Body of pancreas (tissue), 4 donors: ENCODE results near the gene TPD52L2. TPM values are rescaled to one million over a fixed set of nuclear protein-coding genes. Genes with fewer than 3 reads are reported as not detected.

Experiments used
- ATAC-seq: fragments of 150-250 bp; one replicate; pipeline ENCODE4 v1.9.1; 2016
- DNase-seq, 4 donors: peaks; one replicate each; pipeline ENCODE4 v3.0.0-alpha.2; 2019
- H3K27ac ChIP-seq, 4 donors: fragments of 200-600 bp; sonication (generic); 1 replicate in 3 of 4; 2 replicates in 1 of 4; pipeline versions ENCODE4 v1.5.1 to v1.6.1; 2016 to 2019; ENCODE audit warnings: mild to moderate bottlenecking in 1 of 4, mixed read lengths in 1 of 4, moderate library complexity in 1 of 4
- H3K27me3 ChIP-seq, 2 donors: fragments of 200-600 bp; sonication (generic); one replicate each; pipeline ENCODE4 v1.6.0; 2016; ENCODE audit warnings: mild to moderate bottlenecking in 1 of 2
- H3K36me3 ChIP-seq, 2 donors: fragments of 200-600 bp; sonication (generic); replicated peaks in 1 of 2; 2 replicates each; pipeline ENCODE4 v1.5.1; 2016; ENCODE audit warnings: low read depth in 2 of 2; ENCODE audit not compliant: insufficient read depth in 1 of 2
- H3K4me1 ChIP-seq: fragments of 200-600 bp; sonication (generic); one replicate; pipeline ENCODE4 v1.6.0; 2016
- H3K4me3 ChIP-seq, 2 donors: fragments of 200-600 bp; sonication (generic); 1 replicate in 1 of 2; 2 replicates in 1 of 2; pipeline ENCODE4 v1.5.1; 2016 to 2019
- H3K9me3 ChIP-seq, 3 donors: fragments of 200-600 bp; sonication (generic); 1 replicate in 2 of 3; 2 replicates in 1 of 3; pipeline ENCODE4 v1.5.1; 2016
- POLR2A ChIP-seq, 3 donors: fragments of 450-650 bp; IDR thresholded peaks; one replicate each; pipeline ENCODE4 v1.6.1; 2016; ENCODE audit warnings: antibody characterized with exemption in 3 of 3, mild to moderate bottlenecking in 2 of 3
- WGBS, 2 donors: methylation state at CpG; one replicate each; pipeline ENCODE4 v1.1.5; 2017; 5-methylcytosine and 5-hydroxymethylcytosine counted together
- intact Hi-C: fragments of 100-400 bp; cut with DNase I; formaldehyde crosslinking; loops from one replicate; pipeline ENCODE4 v1.15.1; 2023
- total RNA-seq, 2 donors: library from RNA; depleted of rRNA; stranded (reverse); fragments of >200 nt; gene quantifications; one replicate each; pipeline ENCODE4 v1.1.0, GENCODE V29; 2016
- TF ChIP-seq, protein P1 (sequence below), 7 experiments: fragments of 450-650 bp in 4 of 7; fragments of 200-600 bp in 3 of 7; sonication (generic) in 3 of 7; IDR thresholded peaks; one replicate each; pipeline ENCODE4 v1.5.1; 2016 to 2019; ENCODE audit warnings: antibody characterized with exemption in 7 of 7

TPD52L2 gene
- total RNA-seq, 2 donors from 2014 or later = 31.4 to 47.1 TPM

DNA sequence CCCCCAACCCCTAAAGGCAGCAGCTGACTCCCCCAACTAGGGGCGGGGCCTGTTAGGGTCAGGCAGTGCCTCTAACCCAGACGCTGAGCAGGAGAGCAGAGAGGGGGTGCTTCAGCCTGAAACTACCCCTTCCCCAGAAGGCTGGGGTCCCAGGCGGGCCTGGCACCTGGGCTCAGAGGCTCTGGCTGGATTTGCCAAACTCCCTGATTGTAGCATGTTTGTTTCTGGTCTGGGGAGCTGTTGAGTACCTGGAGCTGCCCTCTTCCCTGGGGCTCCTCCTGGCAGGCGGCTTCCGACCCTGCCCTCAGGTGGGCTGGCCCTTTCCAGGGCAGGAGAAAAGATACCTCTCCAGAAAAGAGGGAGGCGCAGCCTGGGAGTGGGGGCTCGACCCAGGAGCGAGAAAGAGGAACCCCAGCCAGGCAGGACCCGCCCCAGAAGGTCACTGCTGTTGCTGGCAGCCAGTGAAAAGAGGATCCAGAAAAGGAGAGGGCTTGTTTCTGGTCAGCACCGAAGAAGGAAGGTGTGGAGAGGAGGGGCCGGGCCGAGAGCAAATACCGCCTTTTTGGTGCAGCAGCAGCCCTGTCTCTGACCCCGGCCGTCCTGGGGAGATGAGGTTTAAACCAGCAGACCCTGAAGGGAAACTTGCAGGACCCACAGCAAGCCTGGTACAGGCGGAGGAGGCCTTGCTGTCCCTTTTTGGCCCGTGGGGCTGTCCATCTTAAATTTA is 4.6 kb upstream of the TPD52L2 start:
- no peak for ATAC-seq
- WGBS, 2 donors = 72 to 74% methylated on average over 15 to 17 of the region's 17 CpGs
- H3K4me3 ChIP-seq = no peak overlapping the region
- no peaks in the 10 kb centered on the region for H3K9me3 ChIP-seq
- peaks cover 0 to 2% of the 10 kb centered on the region in 2 donors for H3K36me3 ChIP-seq
- intact Hi-C loops = no loop called here
- H3K4me1 ChIP-seq = peaks cover 26% of the 10 kb centered on the region
- DNase-seq = peak in 1 of 4 donors; percentile 45
- no peak overlapping the region for H3K27ac ChIP-seq
- TF ChIP-seq, protein P1, sequence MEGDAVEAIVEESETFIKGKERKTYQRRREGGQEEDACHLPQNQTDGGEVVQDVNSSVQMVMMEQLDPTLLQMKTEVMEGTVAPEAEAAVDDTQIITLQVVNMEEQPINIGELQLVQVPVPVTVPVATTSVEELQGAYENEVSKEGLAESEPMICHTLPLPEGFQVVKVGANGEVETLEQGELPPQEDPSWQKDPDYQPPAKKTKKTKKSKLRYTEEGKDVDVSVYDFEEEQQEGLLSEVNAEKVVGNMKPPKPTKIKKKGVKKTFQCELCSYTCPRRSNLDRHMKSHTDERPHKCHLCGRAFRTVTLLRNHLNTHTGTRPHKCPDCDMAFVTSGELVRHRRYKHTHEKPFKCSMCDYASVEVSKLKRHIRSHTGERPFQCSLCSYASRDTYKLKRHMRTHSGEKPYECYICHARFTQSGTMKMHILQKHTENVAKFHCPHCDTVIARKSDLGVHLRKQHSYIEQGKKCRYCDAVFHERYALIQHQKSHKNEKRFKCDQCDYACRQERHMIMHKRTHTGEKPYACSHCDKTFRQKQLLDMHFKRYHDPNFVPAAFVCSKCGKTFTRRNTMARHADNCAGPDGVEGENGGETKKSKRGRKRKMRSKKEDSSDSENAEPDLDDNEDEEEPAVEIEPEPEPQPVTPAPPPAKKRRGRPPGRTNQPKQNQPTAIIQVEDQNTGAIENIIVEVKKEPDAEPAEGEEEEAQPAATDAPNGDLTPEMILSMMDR (IDR thresholded peaks at IDR 0.05) = no peak
- no peak for TF ChIP-seq POLR2A (IDR thresholded peaks at IDR 0.05)
- H3K27me3 ChIP-seq = peaks cover 0 to 20% of the 10 kb centered on the region in 2 donors

DNA sequence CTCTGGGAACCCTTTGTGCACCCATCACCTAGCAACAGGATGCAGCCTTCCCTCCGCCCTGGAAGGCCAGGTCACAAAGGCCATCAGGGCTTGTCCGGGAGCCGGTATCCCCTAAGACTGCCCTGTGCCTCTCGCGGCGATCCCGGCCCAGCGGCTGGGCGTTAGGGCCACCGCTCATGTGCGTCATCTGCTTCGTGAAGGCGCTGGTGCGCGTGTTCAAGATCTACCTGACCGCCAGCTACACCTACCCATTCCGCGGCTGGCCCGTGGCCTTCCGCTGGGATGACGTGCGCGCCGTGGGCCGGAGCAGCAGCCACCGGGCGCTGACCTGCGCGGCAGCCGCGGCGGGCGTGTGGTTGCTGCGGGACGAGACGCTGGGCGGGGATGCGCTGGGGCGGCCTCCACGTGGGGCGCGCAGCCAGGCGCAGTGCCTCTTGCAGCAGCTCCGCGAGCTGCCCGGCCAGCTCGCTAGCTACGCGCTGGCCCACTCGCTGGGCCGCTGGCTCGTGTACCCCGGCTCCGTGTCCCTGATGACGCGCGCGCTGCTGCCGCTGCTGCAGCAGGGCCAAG is 3.6 kb upstream of the TPD52L2 start, which contains the start of gene ABHD16B:
Gene ABHD16B, plus strand, starts transcription at position 134 of the 570 bp plus-strand sequence. Its CDS starts 43 bp downstream, at position 177.
- WGBS, 2 donors = 97 to 100% methylated on average over 3 to 50 of the region's 59 CpGs
- no peak for DNase-seq
- no peak within 1 kb of the TSS for H3K4me3 ChIP-seq
- no peak within 1 kb of the TSS for H3K27ac ChIP-seq
- H3K36me3 ChIP-seq = peaks cover 0 to 2% of the 10 kb centered on the region in 2 donors
- no peaks in the 10 kb centered on the region for H3K9me3 ChIP-seq
- ATAC-seq = no peak
- H3K4me1 ChIP-seq = peaks cover 31% of the 10 kb centered on the region
- no peak for TF ChIP-seq POLR2A (IDR thresholded peaks at IDR 0.05)
- TF ChIP-seq, protein P1 (IDR thresholded peaks at IDR 0.05) = no peak
- peaks cover 0 to 10% of the 10 kb centered on the region in 2 donors for H3K27me3 ChIP-seq
- intact Hi-C loops = no loop called here

DNA sequence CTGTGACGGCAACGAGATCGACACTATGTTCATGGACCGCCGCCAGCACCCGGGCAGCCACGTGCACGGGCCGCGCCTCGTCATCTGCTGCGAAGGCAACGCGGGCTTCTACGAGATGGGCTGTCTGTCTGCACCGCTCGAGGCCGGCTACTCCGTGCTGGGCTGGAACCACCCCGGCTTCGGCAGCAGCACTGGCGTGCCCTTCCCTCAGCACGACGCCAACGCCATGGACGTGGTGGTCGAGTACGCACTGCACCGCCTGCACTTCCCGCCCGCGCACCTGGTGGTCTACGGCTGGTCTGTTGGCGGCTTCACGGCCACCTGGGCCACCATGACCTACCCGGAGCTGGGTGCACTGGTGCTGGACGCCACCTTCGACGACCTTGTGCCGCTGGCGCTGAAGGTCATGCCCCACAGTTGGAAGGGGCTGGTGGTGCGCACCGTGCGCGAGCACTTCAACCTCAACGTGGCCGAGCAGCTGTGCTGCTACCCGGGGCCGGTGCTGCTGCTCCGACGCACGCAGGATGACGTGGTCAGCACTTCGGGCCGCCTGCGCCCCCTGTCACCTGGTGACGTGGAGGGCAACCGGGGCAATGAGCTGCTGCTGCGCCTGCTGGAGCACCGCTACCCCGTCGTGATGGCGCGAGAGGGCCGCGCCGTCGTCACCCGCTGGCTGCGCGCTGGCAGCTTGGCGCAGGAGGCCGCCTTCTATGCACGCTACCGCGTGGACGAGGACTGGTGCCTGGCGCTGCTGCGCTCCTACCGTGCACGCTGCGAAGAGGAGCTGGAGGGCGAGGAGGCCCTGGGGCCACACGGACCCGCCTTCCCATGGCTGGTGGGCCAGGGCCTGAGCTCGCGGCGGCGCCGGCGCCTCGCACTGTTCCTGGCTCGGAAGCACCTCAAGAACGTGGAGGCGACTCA is 2.8 kb upstream of the TPD52L2 start:
- WGBS, 2 donors = 94% methylated on average over 46 of the region's 95 CpGs; no CpG with 5 or more reads in 1 of the 2 donors
- Histone ChIP-seq H3K4me3 (no peak overlapping the region), H3K4me1 (peaks cover 39% of the 10 kb centered on the region), H3K27me3 (peaks cover 0 to 7% of the 10 kb centered on the region in 2 donors), H3K9me3 (no peaks in the 10 kb centered on the region), H3K36me3 (peaks cover 0 to 2% of the 10 kb centered on the region in 2 donors), H3K27ac (no peak overlapping the region)
- intact Hi-C loops = no loop called here
- TF ChIP-seq, protein P1 (IDR thresholded peaks at IDR 0.05) = no peak
- TF ChIP-seq POLR2A (IDR thresholded peaks at IDR 0.05) = no peak
- ATAC-seq (no peak), DNase-seq (no peak)

DNA sequence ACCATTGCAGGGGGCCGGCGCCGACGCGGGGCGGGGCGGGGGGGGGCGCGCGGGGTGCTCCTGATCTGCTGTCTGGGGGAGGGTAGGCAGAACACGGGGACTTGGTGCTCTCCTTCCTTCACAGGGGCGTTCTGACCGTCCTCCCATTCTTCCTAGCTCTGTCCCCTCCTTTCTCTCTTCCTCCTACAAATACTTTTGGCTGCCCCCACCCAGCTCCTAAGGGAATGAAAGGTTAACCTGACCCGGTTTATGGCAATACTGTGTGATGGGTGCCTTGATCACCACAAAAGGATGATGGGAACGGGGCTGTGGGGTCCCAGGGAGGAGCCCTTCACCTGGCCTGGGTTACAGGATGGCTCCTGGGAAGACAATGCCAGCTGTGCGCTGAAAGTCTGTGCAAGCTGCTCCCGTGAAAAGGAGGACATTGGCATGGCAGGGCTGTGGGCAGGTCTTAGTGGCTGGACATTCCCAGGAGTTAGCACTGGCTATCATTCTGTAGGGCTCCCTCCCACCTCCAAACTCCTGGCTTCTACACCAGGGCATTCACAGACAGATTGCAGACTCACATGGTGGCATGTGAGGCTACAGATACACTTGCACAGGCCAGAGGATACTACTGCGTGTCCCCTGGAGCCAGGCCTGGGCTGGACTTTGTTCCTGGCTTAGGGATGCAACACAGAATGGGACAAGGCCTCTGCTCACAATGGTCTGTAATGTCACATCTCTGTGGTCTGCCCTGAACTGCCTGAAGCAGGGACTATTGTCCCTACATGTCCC is 1.9 kb upstream of the TPD52L2 start:
- peak overlapping the region; percentile 57 to 62 for H3K4me3 ChIP-seq
- H3K4me1 ChIP-seq = peaks cover 39% of the 10 kb centered on the region
- ATAC-seq (no peak), DNase-seq (no peak)
- intact Hi-C loops = no loop called here
- H3K27me3 ChIP-seq = peaks cover 0 to 4% of the 10 kb centered on the region in 2 donors
- TF ChIP-seq, protein P1 (IDR thresholded peaks at IDR 0.05) = no peak
- no peak for TF ChIP-seq POLR2A (IDR thresholded peaks at IDR 0.05)
- WGBS, 2 donors = 65 to 70% methylated on average over 8 to 17 of the region's 18 CpGs
- H3K36me3 ChIP-seq = peaks cover 0 to 2% of the 10 kb centered on the region in 2 donors
- H3K27ac ChIP-seq = peak overlapping the region; percentile 75 to 96 (median 89)
- no peaks in the 10 kb centered on the region for H3K9me3 ChIP-seq
